Esophagus squamous epithelium (tissue), 5 donors: ENCODE results near the gene SCN2B. TPM values are rescaled to one million over a fixed set of nuclear protein-coding genes. Genes with fewer than 3 reads are reported as not detected.

Source experiments
- DNase-seq: peaks from one replicate; lab custom pipeline; 2025; lab: John Stamatoyannopoulos, UW
- H3K27ac ChIP-seq, 4 donors: fragments of 200-600 bp; sonication (generic); one replicate each; pipeline ENCODE4 v1.5.1; 2016 to 2019; ENCODE audit warnings: mild to moderate bottlenecking in 1 of 4
- H3K27me3 ChIP-seq, 4 donors: fragments of 200-600 bp; sonication (generic); 1 replicate in 3 of 4; 2 replicates in 1 of 4; pipeline versions ENCODE4 v1.5.1 to v1.6.0; 2017 to 2021; ENCODE audit warnings: antibody characterized with exemption in 1 of 4
- H3K36me3 ChIP-seq, 3 donors: fragments of 200-600 bp; sonication (generic); one replicate each; pipeline ENCODE4 v1.5.1; 2016 to 2019
- H3K4me1 ChIP-seq, 3 donors: fragments of 200-600 bp; sonication (generic); one replicate each; pipeline ENCODE4 v1.5.1; 2017 to 2019
- H3K4me3 ChIP-seq, 4 donors: fragments of 200-600 bp; sonication (generic); 1 replicate in 3 of 4; 2 replicates in 1 of 4; pipeline ENCODE4 v1.5.1; 2016 to 2019; ENCODE audit warnings: mild to moderate bottlenecking in 2 of 4, moderate library complexity in 1 of 4
- H3K9me3 ChIP-seq, 3 donors: fragments of 200-600 bp; sonication (generic); one replicate each; pipeline ENCODE4 v1.5.1; 2016 to 2019
- CTCF ChIP-seq, 6 experiments: fragments of 450-650 bp in 4 of 6; fragments of 200-600 bp in 2 of 6; sonication (generic) in 2 of 6; IDR thresholded peaks; one replicate each; pipeline ENCODE4 v1.5.1; 2016 to 2019; ENCODE audit warnings: antibody characterized with exemption in 6 of 6, mild to moderate bottlenecking in 4 of 6, moderate library complexity in 4 of 6
- POLR2A ChIP-seq, 4 donors: fragments of 450-650 bp; IDR thresholded peaks; one replicate each; pipeline ENCODE4 v1.6.1; 2017; ENCODE audit warnings: antibody characterized with exemption in 4 of 4, mild to moderate bottlenecking in 4 of 4, moderate library complexity in 3 of 4
- WGBS, 2 donors: methylation state at CpG; one replicate each; pipeline ENCODE4 v1.1.5; 2018; 5-methylcytosine and 5-hydroxymethylcytosine counted together
- intact Hi-C: fragments of 100-400 bp; cut with DNase I; formaldehyde crosslinking; loops from one replicate; pipeline ENCODE4 v1.15.0; 2022
- total RNA-seq, 4 donors: library from RNA; depleted of rRNA; stranded (reverse); fragments of >200 nt; gene quantifications; one replicate each; pipeline ENCODE4 v1.1.0, GENCODE V29; 2016
- donor health status: DM: yes; HTN: yes; CAD: no.

Gene SCN2B
- total RNA-seq, 4 donors from 2014 or later: 0.38 to 1.1 TPM; not detected in 2

GRCh38 chr11:118162846-118163245 lies 13.6 kb downstream of the SCN2B start:
- TF ChIP-seq POLR2A (IDR thresholded peaks at IDR 0.05) (no peak), CTCF (IDR thresholded peaks at IDR 0.05) (no peak)
- Histone ChIP-seq H3K36me3 (no peaks in the 10 kb centered on the region), H3K27ac (no peak overlapping the region), H3K9me3 (no peaks in the 10 kb centered on the region), H3K27me3 (peaks cover 0 to 64% (median 0%) of the 10 kb centered on the region in 4 donors), H3K4me3 (no peak overlapping the region), H3K4me1 (peaks cover 0 to 9% (median 0%) of the 10 kb centered on the region in 3 donors)
- intact Hi-C loops: no loop called here
- DNase-seq: no peak
- 65 to 82% methylated on average over 3 of the region's 3 CpGs for WGBS, 2 donors

GRCh38 chr11:118161786-118162185 lies 14.7 kb downstream of the SCN2B start:
- TF ChIP-seq POLR2A (IDR thresholded peaks at IDR 0.05) (no peak), CTCF (IDR thresholded peaks at IDR 0.05) (no peak)
- Histone ChIP-seq H3K36me3 (no peaks in the 10 kb centered on the region), H3K4me3 (no peak overlapping the region), H3K27ac (no peak overlapping the region), H3K9me3 (no peaks in the 10 kb centered on the region), H3K4me1 (peaks cover 0 to 14% (median 0%) of the 10 kb centered on the region in 3 donors), H3K27me3 (peaks cover 0 to 71% (median 2%) of the 10 kb centered on the region in 4 donors)
- intact Hi-C loops: no loop called here
- no peak for DNase-seq
- WGBS, 2 donors: 66 to 94% methylated on average over 3 to 6 of the region's 6 CpGs

GRCh38 chr11:118157186-118157895 lies 19.1 kb downstream of the SCN2B start:
- Histone ChIP-seq H3K36me3 (no peaks in the 10 kb centered on the region), H3K4me1 (peaks cover 14 to 34% (median 14%) of the 10 kb centered on the region in 3 donors), H3K27me3 (peaks cover 0 to 97% (median 12%) of the 10 kb centered on the region in 4 donors), H3K9me3 (no peaks in the 10 kb centered on the region), H3K4me3 (no peak overlapping the region), H3K27ac (no peak overlapping the region)
- intact Hi-C loops: no loop called here
- DNase-seq: no peak
- 33 to 68% methylated on average over 5 to 8 of the region's 10 CpGs for WGBS, 2 donors
- no peak for TF ChIP-seq POLR2A (IDR thresholded peaks at IDR 0.05)
- TF ChIP-seq CTCF (IDR thresholded peaks at IDR 0.05): no peak

- Histone ChIP-seq H3K9me3 (no peaks in the 10 kb centered on the region), H3K4me1 (peaks cover 19 to 40% (median 21%) of the 10 kb centered on the region in 3 donors), H3K27ac (no peak overlapping the region), H3K4me3 (no peak overlapping the region), H3K27me3 (peaks cover 0 to 98% (median 12%) of the 10 kb centered on the region in 4 donors), H3K36me3 (no peaks in the 10 kb centered on the region)
- WGBS, 2 donors: 16 to 20% methylated on average over 6 to 10 of the region's 21 CpGs
- DNase-seq: no peak
- TF ChIP-seq POLR2A (IDR thresholded peaks at IDR 0.05) (no peak), CTCF (IDR thresholded peaks at IDR 0.05) (no peak)
- intact Hi-C loops: no loop called here
Measured at GRCh38 chr11:118156531-118157185, 19.8 kb downstream of the SCN2B start.
